Natural killer cell (primary cell): Measurements from ENCODE around the gene PFKFB1. TPM values are rescaled to one million over a fixed set of nuclear protein-coding genes. Genes with fewer than 3 reads are reported as not detected.

Experiments
- ATAC-seq, 3 donors: fragments of 150-1000 bp in 2 of 3; fragments of 200-7000 bp in 1 of 3; cut with Tn5 transposase; 1 replicate in 1 of 3; 2 replicates in 2 of 3; pipeline ENCODE4 v1.10.0; 2021; ENCODE audit warnings: mild to moderate bottlenecking in 2 of 3, moderate library complexity in 2 of 3
- DNase-seq, 2 donors: peaks; one replicate each; pipeline versions ENCODE4 v3.0.0 to v3.0.0-alpha.2; 2013 to 2021; ENCODE audit warnings: mixed read lengths in 1 of 2
- H3K27ac ChIP-seq: one replicate; pipeline ENCODE4 v1.5.1; 2013; ENCODE audit warnings: mild to moderate bottlenecking, low read length
- H3K27me3 ChIP-seq: one replicate; pipeline ENCODE4 v1.6.1; 2013; ENCODE audit warnings: low read length; ENCODE audit not compliant: control insufficient read depth, insufficient read depth
- H3K36me3 ChIP-seq: one replicate; pipeline ENCODE4 v1.6.1; 2013; ENCODE audit warnings: low read length; ENCODE audit not compliant: control insufficient read depth, insufficient read depth
- H3K4me1 ChIP-seq: one replicate; pipeline ENCODE4 v1.6.1; 2013; ENCODE audit warnings: low read length; ENCODE audit not compliant: control insufficient read depth, insufficient read depth
- H3K4me3 ChIP-seq: one replicate; pipeline ENCODE4 v1.5.1; 2013; ENCODE audit warnings: low read length
- H3K9me3 ChIP-seq: one replicate; pipeline ENCODE4 v1.6.1; 2013; ENCODE audit warnings: low read length; ENCODE audit not compliant: control insufficient read depth, insufficient read depth
- H3K27ac Mint-ChIP-seq, 2 donors: one replicate each; pipeline ENCODE4 v1.8.0; 2022; ENCODE audit warnings: mild to moderate bottlenecking in 2 of 2, mixed read lengths in 2 of 2, moderate library complexity in 1 of 2
- H3K27me3 Mint-ChIP-seq, 2 donors: one replicate each; pipeline ENCODE4 v1.8.0; 2022; ENCODE audit warnings: low read depth in 2 of 2, mixed read lengths in 2 of 2
- H3K36me3 Mint-ChIP-seq: one replicate; pipeline ENCODE4 v1.8.0; 2022; ENCODE audit warnings: mixed read lengths
- H3K4me1 Mint-ChIP-seq, 2 donors: one replicate each; pipeline ENCODE4 v1.8.0; 2022; ENCODE audit warnings: mixed read lengths in 2 of 2
- H3K4me3 Mint-ChIP-seq: one replicate; pipeline ENCODE4 v1.8.0; 2022; ENCODE audit warnings: mild to moderate bottlenecking, moderate library complexity, mixed read lengths
- H3K9me3 Mint-ChIP-seq, 2 donors: one replicate each; pipeline ENCODE4 v1.8.0; 2022; ENCODE audit warnings: mixed read lengths in 2 of 2
- WGBS: methylation state at CpG from one replicate; pipeline ENCODE4 v1.1.7; 2013; ENCODE audit warnings: missing lambda C conversion rate; ENCODE audit not compliant: insufficient coverage; 5-methylcytosine and 5-hydroxymethylcytosine counted together
- intact Hi-C: fragments of 100-400 bp; cut with micrococcal nuclease; formaldehyde crosslinking; loops from one replicate; pipeline ENCODE4 v1.14.2; 2022
- total RNA-seq, 4 donors: library from RNA; stranded (reverse); fragments of 120-200 nt in 1 of 4; gene quantifications; one replicate each; pipeline versions ENCODE4 v1.2.3 to v1.2.4, GENCODE V29; 2013 to 2022
- TF ChIP-seq, protein P1 (sequence below): fragments of 200-600 bp; IDR thresholded peaks from one replicate; pipeline ENCODE4 v1.8.0; 2022; ENCODE audit warnings: antibody characterized with exemption

The PFKFB1 gene
- total RNA-seq, 3 donors from 2014 or later (not counting 1 experiment from before 2014, with no cell fraction given) = 0.39 to 0.75 (median 0.73) TPM

DNA sequence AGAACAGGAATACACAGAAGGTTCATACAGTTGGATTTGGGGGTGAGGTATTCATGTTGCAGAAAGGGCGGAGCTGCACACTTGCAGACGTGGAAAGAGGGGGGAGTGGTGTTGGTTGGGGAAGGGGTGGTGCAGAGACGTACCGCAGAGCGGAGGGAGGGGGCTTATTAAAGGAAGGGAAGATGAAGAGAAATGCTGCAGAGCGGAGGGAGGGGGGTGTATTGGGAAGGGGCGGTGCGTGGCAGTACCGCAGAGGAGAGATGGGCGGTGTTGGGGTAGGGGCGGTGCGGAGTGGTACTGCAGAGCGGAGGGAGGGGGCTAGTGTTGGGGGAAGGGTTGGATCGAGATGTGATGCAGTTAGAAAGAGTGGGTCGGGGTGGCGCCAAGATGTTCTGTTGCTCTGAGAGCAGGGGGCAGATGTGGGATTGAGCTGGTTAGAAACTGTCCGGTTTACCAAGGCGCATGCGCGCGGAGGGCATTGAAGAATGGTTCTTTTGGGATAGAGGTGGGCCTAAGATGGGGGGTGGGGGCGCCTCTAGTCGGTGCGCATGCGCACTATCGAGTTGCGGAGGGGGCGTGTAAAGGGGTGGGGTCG, 72.5 kb downstream of the PFKFB1 start:
- Mint-ChIP-seq H3K4me3 (peak overlapping the region; percentile 96), H3K27me3 (no peaks in the 10 kb centered on the region), H3K27ac (peak overlapping the region in 1 of 2 donors; percentile 19), H3K4me1 (peaks cover 14 to 24% of the 10 kb centered on the region in 2 donors), H3K9me3 (no peaks in the 10 kb centered on the region), H3K36me3 (no peaks in the 10 kb centered on the region)
- H3K4me3 ChIP-seq = peak overlapping the region; percentile 48
- DNase-seq = peak; percentile 24 to 73
- ATAC-seq = peak; percentile 41 to 80 (median 73)
- intact Hi-C loops = no loop called here
- TF ChIP-seq, protein P1, sequence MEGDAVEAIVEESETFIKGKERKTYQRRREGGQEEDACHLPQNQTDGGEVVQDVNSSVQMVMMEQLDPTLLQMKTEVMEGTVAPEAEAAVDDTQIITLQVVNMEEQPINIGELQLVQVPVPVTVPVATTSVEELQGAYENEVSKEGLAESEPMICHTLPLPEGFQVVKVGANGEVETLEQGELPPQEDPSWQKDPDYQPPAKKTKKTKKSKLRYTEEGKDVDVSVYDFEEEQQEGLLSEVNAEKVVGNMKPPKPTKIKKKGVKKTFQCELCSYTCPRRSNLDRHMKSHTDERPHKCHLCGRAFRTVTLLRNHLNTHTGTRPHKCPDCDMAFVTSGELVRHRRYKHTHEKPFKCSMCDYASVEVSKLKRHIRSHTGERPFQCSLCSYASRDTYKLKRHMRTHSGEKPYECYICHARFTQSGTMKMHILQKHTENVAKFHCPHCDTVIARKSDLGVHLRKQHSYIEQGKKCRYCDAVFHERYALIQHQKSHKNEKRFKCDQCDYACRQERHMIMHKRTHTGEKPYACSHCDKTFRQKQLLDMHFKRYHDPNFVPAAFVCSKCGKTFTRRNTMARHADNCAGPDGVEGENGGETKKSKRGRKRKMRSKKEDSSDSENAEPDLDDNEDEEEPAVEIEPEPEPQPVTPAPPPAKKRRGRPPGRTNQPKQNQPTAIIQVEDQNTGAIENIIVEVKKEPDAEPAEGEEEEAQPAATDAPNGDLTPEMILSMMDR = no peak
- no peaks in the 10 kb centered on the region for H3K27me3 ChIP-seq
- no peak overlapping the region for H3K27ac ChIP-seq
- H3K36me3 ChIP-seq = no peaks in the 10 kb centered on the region
- WGBS = 2% methylated on average over 27 of the region's 29 CpGs
- no peaks in the 10 kb centered on the region for H3K9me3 ChIP-seq
- peaks cover 17% of the 10 kb centered on the region for H3K4me1 ChIP-seq

DNA sequence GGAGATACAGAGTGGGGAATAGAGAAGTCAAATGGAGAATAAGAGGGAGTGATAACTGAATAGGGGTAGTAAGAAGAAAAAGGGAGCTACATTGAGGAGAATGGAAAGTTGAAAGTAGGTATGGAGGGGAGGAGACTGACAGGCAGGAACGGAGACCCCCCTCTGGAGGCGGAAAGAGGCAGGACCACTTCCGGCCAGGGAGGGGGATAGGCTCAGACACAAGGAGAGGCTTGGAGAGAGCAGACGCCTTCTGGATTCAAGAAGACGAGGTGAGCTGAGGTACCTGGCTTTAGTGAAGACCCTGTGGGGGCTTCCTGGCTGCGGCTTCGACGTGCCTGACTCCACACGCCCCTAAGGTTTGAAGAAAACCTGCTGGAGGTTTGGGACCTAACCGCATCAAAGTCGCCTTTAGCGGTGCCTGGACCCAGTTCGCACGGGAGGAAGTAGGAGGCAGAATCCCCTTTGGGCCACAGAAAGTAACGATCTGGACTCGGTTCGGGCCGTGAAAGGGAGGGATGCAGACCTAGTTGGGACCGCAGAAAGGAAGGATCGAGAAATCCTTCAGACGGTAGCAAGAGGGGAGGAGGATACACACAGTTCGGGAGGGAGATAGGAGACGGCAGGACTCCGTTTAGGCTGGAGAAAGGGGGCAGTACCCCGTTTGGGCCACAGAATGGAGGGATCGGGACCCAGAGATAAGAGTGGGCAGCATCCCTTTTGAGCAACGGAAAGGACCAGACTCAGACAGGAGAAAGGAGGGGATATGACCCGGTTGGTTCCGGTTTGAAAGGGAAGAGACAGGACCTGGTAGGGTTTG, 73.2 kb downstream of the PFKFB1 start, which contains the start of gene TRO:
Gene TRO, plus strand, starts transcription at position 215 of the 817 bp plus-strand sequence. CDS start 1,423 bp downstream, outside the sequence.
- Mint-ChIP-seq H3K4me3 (peak within 1 kb of the TSS; percentile 96), H3K36me3 (no peaks in the 10 kb centered on the region), H3K27me3 (no peaks in the 10 kb centered on the region), H3K27ac (peak within 1 kb of the TSS in 1 of 2 donors; percentile 19), H3K4me1 (peaks cover 14 to 24% of the 10 kb centered on the region in 2 donors), H3K9me3 (no peaks in the 10 kb centered on the region)
- peak in 1 of 2 donors; percentile 29 for DNase-seq
- Histone ChIP-seq H3K9me3 (no peaks in the 10 kb centered on the region), H3K36me3 (no peaks in the 10 kb centered on the region), H3K27me3 (no peaks in the 10 kb centered on the region), H3K27ac (no peak within 1 kb of the TSS), H3K4me3 (peak within 1 kb of the TSS; percentile 48), H3K4me1 (peaks cover 17% of the 10 kb centered on the region)
- peak in 2 of 3 donors; percentile 11 to 24 for ATAC-seq
- WGBS = under 1% methylated on average over 29 of the region's 29 CpGs
- intact Hi-C loops = no loop called here
- TF ChIP-seq, protein P1 = no peak

DNA sequence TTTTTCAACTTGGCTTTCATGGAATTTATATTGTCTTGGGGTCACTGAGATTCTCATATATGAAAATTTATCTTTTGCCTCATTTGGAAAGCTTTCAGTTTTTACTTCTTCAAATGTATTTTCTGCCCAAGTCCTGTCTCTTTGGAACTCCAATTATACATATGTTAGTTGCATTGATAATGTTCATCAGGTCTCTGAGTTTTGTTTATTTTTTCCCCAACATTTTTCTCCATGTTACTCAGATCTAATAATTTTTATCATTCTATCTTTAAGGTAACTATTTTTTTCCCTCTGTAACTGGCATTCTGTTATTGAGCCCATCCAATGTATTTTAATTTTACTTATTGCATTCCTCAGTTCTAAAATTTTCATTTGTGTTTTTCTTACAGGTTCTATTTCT, 84.0 kb downstream of the PFKFB1 start:
- no peak overlapping the region for H3K27ac Mint-ChIP-seq
- DNase-seq = no peak
- TF ChIP-seq, protein P1 = no peak
- no peak overlapping the region for H3K4me3 ChIP-seq
- H3K36me3 Mint-ChIP-seq = no peaks in the 10 kb centered on the region
- H3K36me3 ChIP-seq = no peaks in the 10 kb centered on the region
- no peaks in the 10 kb centered on the region for H3K9me3 ChIP-seq
- H3K9me3 Mint-ChIP-seq = peaks cover 2 to 4% of the 10 kb centered on the region in 2 donors
- no peaks in the 10 kb centered on the region for H3K27me3 ChIP-seq
- no peak overlapping the region for H3K4me3 Mint-ChIP-seq
- H3K4me1 Mint-ChIP-seq = no peaks in the 10 kb centered on the region
- intact Hi-C loops = no loop called here
- no peak overlapping the region for H3K27ac ChIP-seq
- H3K4me1 ChIP-seq = no peaks in the 10 kb centered on the region
- no peak for ATAC-seq
- peaks cover 0 to 9% of the 10 kb centered on the region in 2 donors for H3K27me3 Mint-ChIP-seq
